HCT116 (cell line): ENCODE results near the gene PANK1. TPM values are rescaled to one million over a fixed set of nuclear protein-coding genes. Genes with fewer than 3 reads are reported as not detected.

ENCODE experiments used
- ATAC-seq: fragments of 200-7000 bp; cut with Tn5 transposase; 2 replicates; pipeline ENCODE4 v1.9.1; 2020; ENCODE audit warnings: mild to moderate bottlenecking, moderate library complexity
- BruUV-seq: library from RNA; stranded (reverse); fragments of 400-500 nt; replicated peaks from 2 replicates; lab custom pipeline; 2021; lab: Mats Ljungman, UMichigan
- CTCF ChIA-PET: fragments of 300-600 bp; sonication (Branson Sonifier 250); formaldehyde crosslinking; loops from one replicate; lab custom pipeline; 2021; ENCODE audit warnings: antibody characterized with exemption; lab: Charles Lee
- POLR2A ChIA-PET: fragments of 300-600, 350-600 bp; sonication (Branson Sonifier 250); formaldehyde crosslinking; loops from one replicate; lab custom pipeline; 2021; ENCODE audit warnings: antibody characterized with exemption; lab: Charles Lee
- RAD21 ChIA-PET, 2 experiments: fragments of 300-600 bp; sonication (Branson Sonifier 250); formaldehyde crosslinking; loops; one replicate each; lab custom pipeline; 2023; ENCODE audit warnings: low total read pairs in 2 of 2; ENCODE audit not compliant: uncharacterized antibody in 2 of 2, unreplicated experiment in 2 of 2, low non-redundant PET in 1 of 2; lab: Charles Lee
- DNase-seq: peaks from one replicate; pipeline ENCODE4 v3.0.0-alpha.2; 2010; ENCODE audit warnings: low read depth, low spot score
- H2AFZ ChIP-seq: fragments of 200-600 bp; shearing (Covaris generic), sonication (generic); 2 replicates; pipeline ENCODE4 v1.6.1; 2017; ENCODE audit warnings: low read depth, mixed run types, mixed read lengths, antibody characterized with exemption, low read length; ENCODE audit not compliant: poor library complexity, severe bottlenecking
- H3K27ac ChIP-seq: 2 replicates; pipeline ENCODE4 v1.5.1; 2012; ENCODE audit warnings: low read depth, low read length
- H3K27me3 ChIP-seq: fragments of 200-600 bp; sonication (generic); 2 replicates; pipeline ENCODE4 v1.6.1; 2016; ENCODE audit warnings: mixed run types, low read length, mixed read lengths; ENCODE audit not compliant: insufficient read depth
- H3K36me3 ChIP-seq, 2 experiments: fragments of 200-500 bp in 1 of 2; fragments of 200-600 bp in 1 of 2; sonication (Bioruptor generic) in 1 of 2; sonication (generic) in 1 of 2; 2 replicates each; pipeline versions ENCODE4 v1.5.1 to v1.6.1; 2014 to 2016; ENCODE audit warnings: low read length in 2 of 2, inconsistent platforms in 1 of 2, mixed read lengths in 1 of 2, mixed run types in 1 of 2; ENCODE audit not compliant: insufficient read depth in 2 of 2, control insufficient read depth in 1 of 2
- H3K4me1 ChIP-seq, 2 experiments: fragments of 200-600 bp in 1 of 2; sonication (generic) in 1 of 2; 2 replicates each; pipeline versions ENCODE4 v1.5.1 to v1.6.1; 2012 to 2017; ENCODE audit warnings: low read length in 2 of 2, inconsistent platforms in 1 of 2, mild to moderate bottlenecking in 1 of 2, mixed read lengths in 1 of 2, mixed run types in 1 of 2, moderate library complexity in 1 of 2; ENCODE audit not compliant: insufficient read depth in 2 of 2, control insufficient read depth in 1 of 2
- H3K4me2 ChIP-seq: fragments of 200-600 bp; sonication (generic); 2 replicates; pipeline ENCODE4 v1.6.1; 2017; ENCODE audit warnings: mixed run types, low read length, mixed read lengths
- H3K4me3 ChIP-seq, 2 experiments: fragments of 200-600 bp in 1 of 2; sonication (generic) in 1 of 2; replicated peaks in 1 of 2; 2 replicates each; pipeline ENCODE4 v1.5.1; 2011 to 2016; ENCODE audit warnings: low read length in 2 of 2, control low read depth in 1 of 2, low read depth in 1 of 2, mild to moderate bottlenecking in 1 of 2, mixed read lengths in 1 of 2, mixed run types in 1 of 2
- H3K79me2 ChIP-seq: fragments of 200-600 bp; sonication (generic); 2 replicates; pipeline ENCODE4 v1.6.1; 2017; ENCODE audit warnings: mild to moderate bottlenecking, mixed run types, low read length, moderate library complexity, mixed read lengths; ENCODE audit not compliant: insufficient read depth
- H3K9ac ChIP-seq: fragments of 200-600 bp; sonication (generic); 2 replicates; pipeline ENCODE4 v1.6.1; 2016; ENCODE audit warnings: low read length, mixed read lengths
- H3K9me2 ChIP-seq: fragments of 200-600 bp; sonication (generic), shearing (Covaris generic); 2 replicates; pipeline ENCODE4 v1.6.1; 2017; ENCODE audit warnings: mixed run types, mild to moderate bottlenecking, moderate library complexity; ENCODE audit not compliant: insufficient read depth
- H3K9me3 ChIP-seq, 2 experiments: fragments of 200-500 bp in 1 of 2; fragments of 200-600 bp in 1 of 2; sonication (Bioruptor generic) in 1 of 2; sonication (generic) in 1 of 2; 2 replicates each; pipeline ENCODE4 v1.6.1; 2014 to 2017; ENCODE audit warnings: low read length in 2 of 2, mixed read lengths in 2 of 2, inconsistent platforms in 1 of 2, low read depth in 1 of 2, mild to moderate bottlenecking in 1 of 2, mixed run types in 1 of 2, moderate library complexity in 1 of 2; ENCODE audit not compliant: control insufficient read depth in 1 of 2, insufficient read depth in 1 of 2
- H4K20me1 ChIP-seq: fragments of 200-600 bp; sonication (generic), shearing (Covaris generic); 2 replicates; pipeline ENCODE4 v1.6.1; 2017; ENCODE audit warnings: mixed run types, mild to moderate bottlenecking, moderate library complexity; ENCODE audit not compliant: insufficient read depth
- ATF3 ChIP-seq: IDR thresholded peaks from 2 replicates; pipeline ENCODE4 v1.6.1; 2012
- CEBPB ChIP-seq: IDR thresholded peaks from 2 replicates; pipeline ENCODE4 v1.6.1; 2012; ENCODE audit warnings: low read depth
- POLR2AphosphoS5 ChIP-seq: IDR thresholded peaks from 2 replicates; pipeline ENCODE4 v1.6.1; 2011; ENCODE audit warnings: mild to moderate bottlenecking, low read depth, low read length, moderate library complexity
- RAD21 ChIP-seq: IDR thresholded peaks from 2 replicates; pipeline ENCODE4 v1.6.1; 2012; ENCODE audit warnings: low read depth, mild to moderate bottlenecking
- SIN3A ChIP-seq: IDR thresholded peaks from 2 replicates; pipeline ENCODE4 v1.6.1; 2012; ENCODE audit warnings: low read depth
- SP1 ChIP-seq: IDR thresholded peaks from 2 replicates; pipeline ENCODE4 v1.6.1; 2012; ENCODE audit warnings: low read depth
- SRF ChIP-seq: IDR thresholded peaks from 2 replicates; pipeline ENCODE4 v1.6.1; 2012; ENCODE audit warnings: low read depth
- ZBTB33 ChIP-seq: IDR thresholded peaks from 2 replicates; pipeline ENCODE4 v1.6.1; 2011; ENCODE audit warnings: mild to moderate bottlenecking, low read length, moderate library complexity; ENCODE audit not compliant: insufficient replicate concordance; ENCODE audit errors: extremely low read depth
- ZNF274 ChIP-seq: fragments of 200-500 bp; sonication (Bioruptor generic); IDR thresholded peaks from 2 replicates; pipeline ENCODE4 v1.6.1; 2014; ENCODE audit warnings: mild to moderate bottlenecking, low read depth, low read length, inconsistent platforms
- intact Hi-C: fragments of 100-400 bp; cut with micrococcal nuclease; formaldehyde crosslinking; loops from 2 replicates; pipeline ENCODE4 v1.10.0; 2022
- total RNA-seq: library from RNA; stranded (reverse); gene quantifications from one replicate; pipeline ENCODE4 v1.2.1, GENCODE V29; 2021; ENCODE audit not compliant: unreplicated experiment

Gene PANK1
- total RNA-seq, 1 experiment from 2014 or later: 6.4 TPM

GRCh38 chr10:89624020-89624419 lies 21.0 kb downstream of the PANK1 start:
- H3K4me2 ChIP-seq: no peak overlapping the region
- intact Hi-C loops: no loop called here
- H4K20me1 ChIP-seq: no peaks in the 10 kb centered on the region
- no TSS peak for BruUV-seq
- H3K4me1 ChIP-seq: no peaks in the 10 kb centered on the region
- H3K9me2 ChIP-seq: no peaks in the 10 kb centered on the region
- POLR2A ChIA-PET: no interaction called here
- H3K79me2 ChIP-seq: no peaks in the 10 kb centered on the region
- H3K4me3 ChIP-seq: no peak overlapping the region
- no peaks in the 10 kb centered on the region for H3K36me3 ChIP-seq
- TF ChIP-seq ZBTB33: no peak
- H3K9me3 ChIP-seq: no peaks in the 10 kb centered on the region
- H3K27me3 ChIP-seq: no peaks in the 10 kb centered on the region
- no peak for DNase-seq
- no peak for ATAC-seq
- RAD21 ChIA-PET: no interaction called here
- H2AFZ ChIP-seq: no peak overlapping the region
- no peak overlapping the region for H3K27ac ChIP-seq
- no peak overlapping the region for H3K9ac ChIP-seq
- CTCF ChIA-PET: no interaction called here

GRCh38 chr10:89622151-89622550 lies 22.9 kb downstream of the PANK1 start:
- no peak overlapping the region for H2AFZ ChIP-seq
- ChIA-PET RAD21 (no interaction called here), CTCF (no interaction called here), POLR2A (no interaction called here)
- no peaks in the 10 kb centered on the region for H3K9me2 ChIP-seq
- H3K4me1 ChIP-seq: no peaks in the 10 kb centered on the region
- H3K27ac ChIP-seq: no peak overlapping the region
- BruUV-seq: no TSS peak
- H3K27me3 ChIP-seq: no peaks in the 10 kb centered on the region
- no peak for TF ChIP-seq CEBPB
- no peak for TF ChIP-seq ZBTB33
- TF ChIP-seq SIN3A: no peak
- TF ChIP-seq SRF: no peak
- no peak for TF ChIP-seq POLR2AphosphoS5
- TF ChIP-seq RAD21: no peak
- no peak for TF ChIP-seq ATF3
- no peak for TF ChIP-seq ZNF274
- TF ChIP-seq SP1: no peak
- no peaks in the 10 kb centered on the region for H3K36me3 ChIP-seq
- no peak for ATAC-seq
- no peak overlapping the region for H3K4me3 ChIP-seq
- no peak overlapping the region for H3K4me2 ChIP-seq
- no peak overlapping the region for H3K9ac ChIP-seq
- no peak for DNase-seq
- intact Hi-C loops: no loop called here
- no peaks in the 10 kb centered on the region for H3K79me2 ChIP-seq
- H3K9me3 ChIP-seq: no peaks in the 10 kb centered on the region
- no peaks in the 10 kb centered on the region for H4K20me1 ChIP-seq
